Measurements from ENCODE around the gene SLC6A11.

The SLC6A11 gene

DNA sequence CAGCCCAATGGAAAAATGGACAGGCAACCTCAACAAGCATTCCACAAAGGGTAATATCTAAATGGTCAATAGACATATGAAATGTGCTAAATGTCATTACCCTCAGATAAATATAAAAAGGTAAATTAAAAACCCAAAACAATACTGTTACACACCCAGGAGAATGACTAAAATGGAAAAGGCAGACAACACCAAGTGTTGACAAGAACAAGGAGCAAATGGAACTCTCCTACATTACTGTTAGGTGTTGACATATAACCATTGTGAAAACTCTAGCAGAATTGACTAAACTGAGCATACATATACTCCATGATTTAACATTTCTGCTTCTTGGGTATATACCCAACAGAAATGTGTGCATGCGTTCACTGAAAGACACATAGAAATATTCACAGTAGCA is 25.3 kb upstream of the SLC6A11 start:
- DNase-seq (ENCODE audit: low spot score): no peak

GRCh38 chr3:10792208-10792607 is 23.8 kb upstream of the SLC6A11 start:
- no peak for DNase-seq (ENCODE audit: low spot score)

GRCh38 chr3:10798600-10799367 is 17.2 kb upstream of the SLC6A11 start:
- DNase-seq (ENCODE audit: low spot score): no peak

- peak; percentile 16 for DNase-seq (ENCODE audit: low spot score)
Measured at GRCh38 chr3:10804183-10804648, 11.8 kb upstream of the SLC6A11 start.

GRCh38 chr3:10806006-10806405 is 10.0 kb upstream of the SLC6A11 start:
- DNase-seq (ENCODE audit: low spot score): no peak

GRCh38 chr3:10808130-10808735 is 7.8 kb upstream of the SLC6A11 start:
- no peak for DNase-seq (ENCODE audit: low spot score)

- no peak for DNase-seq (ENCODE audit: low spot score)
Measured at GRCh38 chr3:10808974-10809373, 7.1 kb upstream of the SLC6A11 start.

DNA sequence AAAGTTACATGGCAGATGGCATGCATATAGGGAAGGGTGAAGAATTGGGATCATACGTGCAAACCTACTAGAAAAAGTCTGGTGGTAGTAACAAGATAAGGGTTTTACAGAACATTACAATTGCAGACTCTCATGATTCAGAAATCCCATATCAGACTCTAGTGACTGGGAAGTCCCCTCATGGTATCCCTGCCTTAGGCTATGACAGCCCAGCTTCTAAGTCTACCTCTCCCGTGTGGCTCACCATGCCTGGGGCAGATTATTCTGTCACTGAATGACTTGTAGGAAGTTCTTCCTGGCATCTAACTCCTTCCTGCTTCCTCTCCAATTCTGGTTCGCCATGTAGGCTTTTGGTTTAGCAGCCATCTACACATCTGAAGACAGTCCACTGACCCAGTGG is 5.7 kb upstream of the SLC6A11 start:
- no peak for DNase-seq (ENCODE audit: low spot score)

DNA sequence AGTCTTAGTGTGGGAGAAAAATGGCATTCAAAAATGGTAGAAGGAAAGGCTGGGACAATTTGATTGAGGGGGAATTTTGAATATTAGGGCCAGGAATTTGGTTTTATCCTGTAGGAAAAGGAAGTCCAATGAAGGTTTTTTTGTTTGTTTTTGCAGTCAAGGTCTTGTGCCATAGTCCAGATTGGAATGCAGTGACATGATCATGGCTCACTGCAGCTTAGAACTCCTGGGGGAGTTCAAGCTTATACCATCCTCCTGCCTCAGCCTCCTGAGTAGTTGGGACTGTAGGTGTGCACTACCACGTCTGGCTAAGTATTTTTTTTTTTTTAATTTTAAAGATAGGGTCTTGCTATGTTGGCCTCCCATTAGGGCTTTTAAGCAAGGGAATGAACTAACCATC is 2.6 kb upstream of the SLC6A11 start:
- no peak for DNase-seq (ENCODE audit: low spot score)

DNA sequence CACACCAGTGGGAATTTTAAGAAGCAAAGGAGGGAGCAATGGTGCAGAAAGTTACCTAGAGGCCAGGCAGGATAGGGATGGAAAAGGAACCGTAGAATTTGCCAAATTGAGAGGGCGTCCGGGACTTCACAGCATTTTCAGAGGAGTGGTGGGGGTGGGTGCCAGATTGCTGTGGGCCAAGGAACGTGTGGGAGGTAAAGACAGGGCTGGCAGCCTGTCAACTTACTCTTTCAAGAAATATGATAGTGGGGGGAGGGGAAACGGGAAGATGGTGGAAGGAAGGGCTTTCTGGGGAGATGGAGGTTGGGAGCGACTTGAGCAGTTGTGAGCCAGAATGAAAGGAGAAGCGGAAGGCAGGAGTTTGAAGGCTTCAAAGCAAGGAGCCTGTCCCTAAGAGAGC is 1.4 kb upstream of the SLC6A11 start:
- no peak for DNase-seq (ENCODE audit: low spot score)

- DNase-seq (ENCODE audit: low spot score): no peak
Measured at GRCh38 chr3:10815487-10815886, 541 bp upstream of the SLC6A11 start.

DNA sequence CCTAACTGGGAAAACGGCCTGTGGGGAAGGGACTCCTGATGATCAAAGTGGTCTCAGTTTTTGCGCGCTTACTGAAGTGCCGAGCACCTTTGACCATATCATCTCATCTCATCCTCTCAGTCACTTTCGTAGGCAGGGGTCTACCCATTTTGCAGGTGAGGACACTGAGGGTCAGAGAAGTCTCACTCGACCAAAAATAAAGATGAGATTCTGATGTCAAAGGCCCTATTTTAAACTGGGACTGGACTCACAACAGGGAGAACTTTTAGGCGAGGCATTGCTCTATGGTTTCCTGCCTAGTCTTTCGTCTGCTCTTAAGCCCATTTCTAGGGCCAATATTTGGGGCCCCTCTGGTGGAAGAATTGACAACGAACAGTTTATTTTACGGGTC is 830 bp downstream of the SLC6A11 start:
- DNase-seq (ENCODE audit: low spot score): no peak

GRCh38 chr3:10817506-10817905 is 1.5 kb downstream of the SLC6A11 start:
- DNase-seq (ENCODE audit: low spot score): no peak

DNA sequence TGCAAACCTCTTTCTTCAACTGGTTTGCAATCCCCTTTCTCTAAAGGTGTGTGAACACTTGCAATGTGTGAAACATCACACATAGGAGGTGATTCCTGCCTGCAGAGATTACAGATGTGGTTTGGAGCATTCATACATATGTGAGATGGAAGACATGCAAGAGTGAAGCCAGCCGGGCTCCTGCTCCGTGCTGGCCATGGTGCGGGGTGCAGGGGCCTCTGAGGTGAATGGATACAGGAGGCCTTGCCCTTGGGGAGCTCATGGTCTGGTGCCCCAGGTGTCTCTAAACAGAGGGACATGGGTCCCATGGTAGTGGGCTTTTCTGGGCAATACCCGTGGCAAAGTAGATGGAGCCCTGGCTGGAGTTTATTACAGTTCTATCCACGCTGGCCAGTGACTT is 6.0 kb downstream of the SLC6A11 start:
- DNase-seq (ENCODE audit: low spot score): no peak

DNA sequence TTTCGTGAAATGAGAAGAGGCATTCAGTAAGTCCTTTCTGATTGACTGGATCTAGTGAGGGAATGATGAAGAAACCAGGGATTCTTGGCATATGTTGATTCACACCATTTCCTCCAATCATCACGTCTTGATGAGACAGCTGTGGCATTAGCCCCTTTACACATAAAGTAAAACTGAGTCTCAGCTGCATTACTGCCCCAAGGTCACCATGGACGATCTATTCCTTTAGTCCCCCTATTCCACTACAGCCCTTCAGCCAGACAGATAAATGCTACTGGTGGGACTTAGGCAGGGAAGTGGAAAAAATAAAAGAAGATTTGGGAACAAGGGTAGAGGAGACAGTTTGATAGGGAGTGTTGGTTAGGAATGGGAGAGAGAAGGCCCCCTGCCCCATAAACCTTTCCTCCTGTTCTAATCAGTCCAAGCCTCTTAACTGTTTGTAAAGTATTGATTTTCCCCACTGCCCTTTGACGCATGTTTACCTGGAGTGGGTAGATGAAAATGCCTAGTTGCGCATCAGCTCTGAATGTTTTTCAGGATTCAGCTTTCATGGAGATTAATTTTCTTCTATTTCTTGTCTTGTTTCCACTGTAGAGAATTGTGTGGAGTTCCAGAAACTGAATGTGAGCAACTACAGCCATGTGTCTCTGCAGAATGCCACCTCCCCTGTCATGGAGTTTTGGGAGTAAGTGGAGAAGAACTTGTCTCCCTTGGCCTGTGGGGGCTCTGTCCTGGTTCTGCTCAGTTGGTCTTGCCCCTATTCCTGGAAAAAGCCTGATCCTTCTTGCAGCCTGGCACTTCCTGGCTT is 6.9 kb downstream of the SLC6A11 start:
- DNase-seq (ENCODE audit: low spot score): no peak

GRCh38 chr3:10823516-10823818 is 7.4 kb downstream of the SLC6A11 start:
- no peak for DNase-seq (ENCODE audit: low spot score)

DNA sequence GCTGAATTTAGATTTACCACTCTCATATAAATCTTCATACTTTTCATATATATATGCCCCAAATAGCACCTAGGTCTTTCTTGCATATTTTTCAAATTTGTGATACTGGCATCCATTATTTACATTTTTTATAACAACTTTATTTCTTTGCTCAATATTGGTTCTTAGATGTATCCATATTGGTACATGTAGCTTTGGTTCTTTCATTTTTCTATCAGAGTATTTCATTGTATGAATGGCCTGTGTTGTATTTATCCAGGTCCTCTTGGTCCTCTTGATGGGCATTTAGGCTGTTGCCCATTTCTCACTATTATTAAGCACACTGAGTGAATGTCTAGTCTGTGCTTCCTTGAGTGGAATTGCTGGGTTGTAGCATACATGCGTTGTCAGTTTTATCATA is 8.4 kb downstream of the SLC6A11 start:
- no peak for DNase-seq (ENCODE audit: low spot score)

DNA sequence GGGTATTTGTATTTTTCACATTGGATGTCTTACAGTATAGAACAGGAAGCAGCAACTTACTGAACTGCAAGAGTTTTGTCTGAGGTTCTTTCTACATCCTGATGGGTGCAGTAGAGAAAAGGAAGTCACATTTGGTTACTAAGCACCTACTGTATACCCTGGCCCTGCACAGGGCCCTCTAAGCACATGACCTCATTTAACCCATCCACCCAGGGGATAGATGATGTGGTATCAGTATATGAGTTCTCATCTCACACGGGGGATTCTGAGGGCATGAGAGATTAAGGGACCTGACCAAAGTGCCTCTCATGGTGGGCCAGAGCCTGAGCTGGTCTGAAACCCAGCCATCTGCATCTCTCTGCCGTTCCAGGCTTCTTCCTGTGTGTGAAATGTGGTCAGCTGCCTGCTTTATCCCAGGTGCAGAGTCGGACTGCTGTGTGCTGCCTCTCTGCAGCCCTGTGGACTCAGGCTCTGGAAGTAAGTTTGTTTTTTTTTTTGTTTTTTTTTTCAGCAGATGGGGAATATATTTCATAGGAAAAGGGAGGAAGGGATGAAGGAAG is 17.9 kb downstream of the SLC6A11 start:
- no peak for DNase-seq (ENCODE audit: low spot score)

DNA sequence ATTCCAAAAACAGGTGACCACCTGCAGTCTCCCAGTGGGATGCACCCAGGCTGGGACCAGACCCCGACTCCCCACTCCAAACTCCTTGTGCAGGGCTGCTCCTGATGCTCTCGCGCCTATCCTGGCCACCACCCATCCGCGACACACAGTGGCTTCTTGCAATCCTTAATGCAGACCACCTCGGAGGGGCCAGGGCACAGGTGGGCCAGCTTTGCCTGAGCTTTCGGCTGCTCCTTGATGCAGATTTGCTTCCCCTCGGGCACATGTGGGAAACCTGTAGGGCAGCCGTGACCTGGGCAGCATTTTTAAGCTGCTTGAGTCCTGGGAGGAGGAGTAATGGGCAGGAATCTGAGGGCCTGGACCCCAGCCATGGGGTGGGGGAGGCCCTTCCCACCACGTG is 18.9 kb downstream of the SLC6A11 start:
- no peak for DNase-seq (ENCODE audit: low spot score)

GRCh38 chr3:10835406-10835805 is 19.4 kb downstream of the SLC6A11 start:
- no peak for DNase-seq (ENCODE audit: low spot score)

GRCh38 chr3:10836676-10837075 is 20.6 kb downstream of the SLC6A11 start:
- DNase-seq (ENCODE audit: low spot score): no peak

DNA sequence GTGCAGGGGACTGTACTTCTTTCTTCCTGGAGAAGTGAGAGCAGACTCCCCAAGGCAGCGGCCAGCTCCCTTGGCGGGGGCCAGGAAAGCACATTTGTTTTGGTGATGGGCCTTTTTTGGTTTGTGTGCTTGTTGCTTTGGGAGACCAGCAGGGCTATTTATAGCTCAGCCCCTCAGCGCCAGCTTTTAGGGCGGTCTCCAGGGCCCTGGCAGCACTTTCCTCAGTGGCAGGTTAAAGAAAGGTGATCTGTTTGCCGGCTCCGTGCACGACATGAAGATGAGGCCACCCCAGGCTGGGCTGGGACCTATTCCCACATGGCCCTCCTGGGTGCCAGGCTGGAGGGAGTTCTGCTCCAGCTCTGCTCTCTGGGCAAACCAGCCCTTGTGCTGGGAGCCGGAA is 21.8 kb downstream of the SLC6A11 start:
- no peak for DNase-seq (ENCODE audit: low spot score)

DNA sequence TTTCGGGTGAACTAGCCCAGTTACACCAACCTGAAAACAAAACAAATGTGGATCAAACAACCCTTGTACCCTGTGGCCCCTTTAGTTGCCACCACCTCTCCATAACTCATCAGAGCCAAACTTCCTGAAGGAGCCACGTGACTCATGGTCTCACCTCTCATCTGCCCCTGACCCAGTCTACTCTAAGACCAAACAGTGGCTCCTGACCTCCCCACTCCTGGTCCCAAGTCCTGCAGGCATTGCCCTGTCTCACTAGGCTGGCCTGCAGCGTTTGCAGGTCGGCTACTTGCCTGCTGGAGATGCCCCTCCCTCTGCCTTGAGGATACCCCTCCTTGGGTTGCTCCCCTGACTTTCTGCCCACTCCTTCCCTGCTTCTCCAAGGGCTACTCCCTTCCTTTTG is 23.1 kb downstream of the SLC6A11 start:
- DNase-seq (ENCODE audit: low spot score): no peak

All from SW480 (cell line).